ENCODE measurements around the gene CASS4. TPM values are rescaled to one million over a fixed set of nuclear protein-coding genes. Genes with fewer than 3 reads are reported as not detected.

The CASS4 gene
- total and polyA plus RNA-seq, 9 of the 15 experiments (the other 6 are each of a cell fraction or from before 2014, with no cell fraction given) = 8.1 to 53.8 (median 26.7) TPM

DNA sequence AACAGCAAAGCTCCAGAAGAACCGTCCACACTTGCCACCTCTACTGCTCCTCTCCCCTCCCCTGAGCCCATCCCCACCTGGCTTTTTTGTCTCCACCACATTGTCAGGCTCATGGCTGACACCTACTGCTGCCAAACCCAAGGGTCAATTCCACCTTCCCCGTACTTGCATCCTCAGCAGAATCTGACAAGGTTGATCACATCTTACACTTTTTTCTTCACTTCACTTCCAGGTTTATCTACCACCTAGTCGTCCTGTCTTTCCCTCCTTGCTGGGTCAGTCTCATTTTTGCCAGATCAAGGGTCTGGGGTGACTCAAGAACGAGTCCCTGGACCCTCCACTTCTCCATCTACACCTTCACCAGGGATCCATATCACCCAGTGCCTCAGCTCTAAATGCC lies 23.2 kb upstream of the CASS4 start:
- Histone ChIP-seq H3K9me3 (replicated peaks; ENCODE audit: control insufficient read depth, insufficient read depth, low read depth, low read length) (no peaks in the 10 kb centered on the region), H3K36me3 (ENCODE audit: control insufficient read depth, insufficient read depth, low read length) (peaks cover 72% of the 10 kb centered on the region), H3K4me1 (replicated peaks in 1 of 2; ENCODE audit: control insufficient read depth in 2 of 2, insufficient read depth in 2 of 2, low read length in 2 of 2) (peaks cover 0 to 17% of the 10 kb centered on the region in 2 experiments; a peak in 2 of 5 replicates), H3K27me3 (ENCODE audit: control insufficient read depth in 2 of 2, insufficient read depth in 2 of 2, low read length in 2 of 2) (no peaks in the 10 kb centered on the region), H3K9me1 (ENCODE audit: control insufficient read depth, insufficient read depth, low read length) (peaks cover 3% of the 10 kb centered on the region), H3K27ac (ENCODE audit: extremely low read depth, low read depth, low read length) (peak overlapping the region; percentile 14; the same call in 1 of the 3 replicates), H3K9ac (ENCODE audit: insufficient read depth in 1 of 2, low read depth in 2 of 2, low read length in 2 of 2) (no peak overlapping the region), H3K4me2 (ENCODE audit: insufficient read depth, low read length) (0 out of 2 replicates have a peak overlapping the region, but pooled peaks have one; percentile 15), H3K4me3 (no peak overlapping the region), H3K79me2 (ENCODE audit: control insufficient read depth, insufficient read depth, low read length) (peaks cover 92% of the 10 kb centered on the region), H4K20me1 (replicated peaks; ENCODE audit: control insufficient read depth, insufficient read depth, low read length) (no peaks in the 10 kb centered on the region), H2AFZ (ENCODE audit: low read depth, low read length) (no peak overlapping the region)
- DNase-seq (ENCODE audit: extremely low read depth in 1 of 4, low spot score in 3 of 4) = no peak
- no peak for FAIRE-seq
- CTCF ChIA-PET (ENCODE audit: low intra/inter-chr PET ratio) = no interaction called here
- in situ Hi-C loops (cut with MboI) = no loop called here
- intact Hi-C loops (cut with micrococcal nuclease) = no loop called here
- 0 out of 2 replicates have a peak, but pooled peaks have one; percentile 4 for TF ChIP-seq POLR2AphosphoS5 (IDR thresholded peaks at IDR 0.05; ENCODE audit: control insufficient read depth, insufficient read depth, low read depth, low read length)
- no peak for TF ChIP-seq ZNF23 (CRISPR knock-in tag; IDR thresholded peaks at IDR 0.05)
- TF ChIP-seq ZNF431 (CRISPR knock-in tag; IDR thresholded peaks at IDR 0.05) = no peak
- TF ChIP-seq ZNF696 (CRISPR knock-in tag; conservative IDR thresholded peaks at IDR 0.05) = no peak
- TF ChIP-seq, protein P1, sequence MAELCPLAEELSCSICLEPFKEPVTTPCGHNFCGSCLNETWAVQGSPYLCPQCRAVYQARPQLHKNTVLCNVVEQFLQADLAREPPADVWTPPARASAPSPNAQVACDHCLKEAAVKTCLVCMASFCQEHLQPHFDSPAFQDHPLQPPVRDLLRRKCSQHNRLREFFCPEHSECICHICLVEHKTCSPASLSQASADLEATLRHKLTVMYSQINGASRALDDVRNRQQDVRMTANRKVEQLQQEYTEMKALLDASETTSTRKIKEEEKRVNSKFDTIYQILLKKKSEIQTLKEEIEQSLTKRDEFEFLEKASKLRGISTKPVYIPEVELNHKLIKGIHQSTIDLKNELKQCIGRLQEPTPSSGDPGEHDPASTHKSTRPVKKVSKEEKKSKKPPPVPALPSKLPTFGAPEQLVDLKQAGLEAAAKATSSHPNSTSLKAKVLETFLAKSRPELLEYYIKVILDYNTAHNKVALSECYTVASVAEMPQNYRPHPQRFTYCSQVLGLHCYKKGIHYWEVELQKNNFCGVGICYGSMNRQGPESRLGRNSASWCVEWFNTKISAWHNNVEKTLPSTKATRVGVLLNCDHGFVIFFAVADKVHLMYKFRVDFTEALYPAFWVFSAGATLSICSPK (IDR thresholded peaks at IDR 0.05; ENCODE audit: borderline replicate concordance) = no peak
- TF ChIP-seq SUPT5H (IDR thresholded peaks at IDR 0.05) = 0 out of 2 replicates have a peak, but pooled peaks have one; percentile 31
- TF ChIP-seq C11orf30 (IDR thresholded peaks at IDR 0.05; ENCODE audit: low read depth) = peak; percentile 49; the same call in 1 of the 2 replicates
- TF ChIP-seq, protein P2, sequence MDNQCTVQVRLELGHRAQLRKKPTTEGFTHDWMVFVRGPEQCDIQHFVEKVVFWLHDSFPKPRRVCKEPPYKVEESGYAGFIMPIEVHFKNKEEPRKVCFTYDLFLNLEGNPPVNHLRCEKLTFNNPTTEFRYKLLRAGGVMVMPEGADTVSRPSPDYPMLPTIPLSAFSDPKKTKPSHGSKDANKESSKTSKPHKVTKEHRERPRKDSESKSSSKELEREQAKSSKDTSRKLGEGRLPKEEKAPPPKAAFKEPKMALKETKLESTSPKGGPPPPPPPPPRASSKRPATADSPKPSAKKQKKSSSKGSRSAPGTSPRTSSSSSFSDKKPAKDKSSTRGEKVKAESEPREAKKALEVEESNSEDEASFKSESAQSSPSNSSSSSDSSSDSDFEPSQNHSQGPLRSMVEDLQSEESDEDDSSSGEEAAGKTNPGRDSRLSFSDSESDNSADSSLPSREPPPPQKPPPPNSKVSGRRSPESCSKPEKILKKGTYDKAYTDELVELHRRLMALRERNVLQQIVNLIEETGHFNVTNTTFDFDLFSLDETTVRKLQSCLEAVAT (IDR thresholded peaks at IDR 0.05) = no peak
- no peak for TF ChIP-seq SREBF2 (CRISPR knock-in tag; IDR thresholded peaks at IDR 0.05)
- TF ChIP-seq, protein P3, sequence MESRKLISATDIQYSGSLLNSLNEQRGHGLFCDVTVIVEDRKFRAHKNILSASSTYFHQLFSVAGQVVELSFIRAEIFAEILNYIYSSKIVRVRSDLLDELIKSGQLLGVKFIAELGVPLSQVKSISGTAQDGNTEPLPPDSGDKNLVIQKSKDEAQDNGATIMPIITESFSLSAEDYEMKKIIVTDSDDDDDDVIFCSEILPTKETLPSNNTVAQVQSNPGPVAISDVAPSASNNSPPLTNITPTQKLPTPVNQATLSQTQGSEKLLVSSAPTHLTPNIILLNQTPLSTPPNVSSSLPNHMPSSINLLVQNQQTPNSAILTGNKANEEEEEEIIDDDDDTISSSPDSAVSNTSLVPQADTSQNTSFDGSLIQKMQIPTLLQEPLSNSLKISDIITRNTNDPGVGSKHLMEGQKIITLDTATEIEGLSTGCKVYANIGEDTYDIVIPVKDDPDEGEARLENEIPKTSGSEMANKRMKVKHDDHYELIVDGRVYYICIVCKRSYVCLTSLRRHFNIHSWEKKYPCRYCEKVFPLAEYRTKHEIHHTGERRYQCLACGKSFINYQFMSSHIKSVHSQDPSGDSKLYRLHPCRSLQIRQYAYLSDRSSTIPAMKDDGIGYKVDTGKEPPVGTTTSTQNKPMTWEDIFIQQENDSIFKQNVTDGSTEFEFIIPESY (CRISPR knock-in tag; IDR thresholded peaks at IDR 0.05) = no peak
- TF ChIP-seq HMG20B (CRISPR knock-in tag; IDR thresholded peaks at IDR 0.05) = no peak
- peak; percentile 78 for TF ChIP-seq ZNF316 (IDR thresholded peaks at IDR 0.05)
- 75% methylated on average over 4 of the region's 4 CpGs for WGBS (ENCODE audit: insufficient coverage, low coverage, missing lambda C conversion rate)
- ATAC-seq = no peak
- BruUV-seq (replicated peaks) = no TSS peak
- POLR2A ChIA-PET = interaction anchor here (1.1 to 1.2 kb wide), 2 partner anchors 23 to 28 kb away, joined by 3 to 7 read pairs; partner anchors contain the start of gene CASS4
